Measurements from ENCODE around the gene SLIT3. TPM values are rescaled to one million over a fixed set of nuclear protein-coding genes. Genes with fewer than 3 reads are reported as not detected.

SLIT3 gene
- total RNA-seq, 1 experiment from 2014 or later = 0.10 TPM

DNA sequence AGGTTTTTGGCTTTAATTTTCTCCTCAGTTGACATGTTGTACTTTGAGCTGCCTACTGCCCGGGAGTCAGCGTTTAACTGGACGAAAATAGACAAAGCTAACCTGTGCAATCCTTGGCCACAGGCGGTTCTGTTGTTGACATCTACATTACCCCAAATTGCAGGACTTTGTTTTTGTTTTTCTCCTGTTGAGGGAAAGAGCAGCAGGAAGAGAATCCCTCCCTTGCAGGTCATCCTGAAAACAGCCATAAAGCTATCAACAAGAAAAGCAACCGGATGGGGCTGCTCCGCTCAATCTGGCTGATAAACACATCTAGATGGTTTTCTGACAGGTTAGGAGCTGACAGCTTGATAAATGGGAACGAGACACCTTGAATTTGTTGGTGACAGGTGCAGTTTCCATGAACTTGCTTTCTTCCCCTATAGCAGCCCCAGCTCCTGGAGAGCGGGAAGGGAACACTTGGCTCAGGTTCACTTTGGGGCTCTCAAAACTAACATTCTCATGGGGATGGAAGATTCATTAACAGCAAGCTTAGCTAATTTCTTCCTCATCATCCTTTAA lies 331.5 kb downstream of the SLIT3 start:
- no peak overlapping the region for H3K9ac ChIP-seq (ENCODE audit: low read length)
- RAD21 ChIA-PET (ENCODE audit: low non-redundant PET in 1 of 2, low total read pairs in 2 of 2, uncharacterized antibody in 2 of 2, unreplicated experiment in 2 of 2) = no interaction called here
- H4K20me1 ChIP-seq (ENCODE audit: insufficient read depth) = no peaks in the 10 kb centered on the region
- ATAC-seq (no peak), DNase-seq (ENCODE audit: low read depth, low spot score) (no peak)
- H3K4me2 ChIP-seq (ENCODE audit: low read length) = no peak overlapping the region
- no TSS peak for BruUV-seq (replicated peaks)
- peaks cover 55% of the 10 kb centered on the region for H3K27me3 ChIP-seq (ENCODE audit: insufficient read depth, low read length)
- H3K4me3 ChIP-seq (replicated peaks in 1 of 2; ENCODE audit: low read depth in 1 of 2, low read length in 2 of 2) = no peak overlapping the region
- H2AFZ ChIP-seq (ENCODE audit: low read depth, low read length, poor library complexity, severe bottlenecking) = no peak overlapping the region
- intact Hi-C loops (cut with micrococcal nuclease) = no loop called here
- CTCF ChIA-PET = no interaction called here
- no peak overlapping the region for H3K27ac ChIP-seq (ENCODE audit: low read depth, low read length)
- POLR2A ChIA-PET = no interaction called here
- H3K79me2 ChIP-seq (ENCODE audit: insufficient read depth, low read length) = no peaks in the 10 kb centered on the region
- TF ChIP-seq EZH2phosphoT487 (IDR thresholded peaks at IDR 0.05; ENCODE audit: borderline replicate concordance) (no peak), POLR2A (IDR thresholded peaks at IDR 0.05; ENCODE audit: borderline replicate concordance, extremely low read depth, insufficient read depth, insufficient read length) (no peak), SP1 (IDR thresholded peaks at IDR 0.05; ENCODE audit: low read depth) (no peak), POLR2AphosphoS5 (IDR thresholded peaks at IDR 0.05; ENCODE audit: low read depth, low read length) (no peak), ELF1 (IDR thresholded peaks at IDR 0.05; ENCODE audit: borderline replicate concordance, low read depth) (no peak), TCF7L2 (IDR thresholded peaks at IDR 0.05; ENCODE audit: borderline replicate concordance, extremely low read depth, insufficient read depth, insufficient read length) (no peak), JUND (IDR thresholded peaks at IDR 0.05) (no peak)
- TF ChIP-seq, protein P1, sequence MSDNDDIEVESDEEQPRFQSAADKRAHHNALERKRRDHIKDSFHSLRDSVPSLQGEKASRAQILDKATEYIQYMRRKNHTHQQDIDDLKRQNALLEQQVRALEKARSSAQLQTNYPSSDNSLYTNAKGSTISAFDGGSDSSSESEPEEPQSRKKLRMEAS (IDR thresholded peaks at IDR 0.05) = no peak
- TF ChIP-seq, protein P2, sequence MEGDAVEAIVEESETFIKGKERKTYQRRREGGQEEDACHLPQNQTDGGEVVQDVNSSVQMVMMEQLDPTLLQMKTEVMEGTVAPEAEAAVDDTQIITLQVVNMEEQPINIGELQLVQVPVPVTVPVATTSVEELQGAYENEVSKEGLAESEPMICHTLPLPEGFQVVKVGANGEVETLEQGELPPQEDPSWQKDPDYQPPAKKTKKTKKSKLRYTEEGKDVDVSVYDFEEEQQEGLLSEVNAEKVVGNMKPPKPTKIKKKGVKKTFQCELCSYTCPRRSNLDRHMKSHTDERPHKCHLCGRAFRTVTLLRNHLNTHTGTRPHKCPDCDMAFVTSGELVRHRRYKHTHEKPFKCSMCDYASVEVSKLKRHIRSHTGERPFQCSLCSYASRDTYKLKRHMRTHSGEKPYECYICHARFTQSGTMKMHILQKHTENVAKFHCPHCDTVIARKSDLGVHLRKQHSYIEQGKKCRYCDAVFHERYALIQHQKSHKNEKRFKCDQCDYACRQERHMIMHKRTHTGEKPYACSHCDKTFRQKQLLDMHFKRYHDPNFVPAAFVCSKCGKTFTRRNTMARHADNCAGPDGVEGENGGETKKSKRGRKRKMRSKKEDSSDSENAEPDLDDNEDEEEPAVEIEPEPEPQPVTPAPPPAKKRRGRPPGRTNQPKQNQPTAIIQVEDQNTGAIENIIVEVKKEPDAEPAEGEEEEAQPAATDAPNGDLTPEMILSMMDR (IDR thresholded peaks at IDR 0.05 in 2 of 3, conservative IDR thresholded peaks at IDR 0.05 in 1 of 3; ENCODE audit: borderline replicate concordance in 1 of 3, insufficient read depth in 1 of 3, low read depth in 2 of 3, low read length in 2 of 3) = no peak
- H3K36me3 ChIP-seq (ENCODE audit: control insufficient read depth in 1 of 2, insufficient read depth in 2 of 2, low read length in 2 of 2) = no peaks in the 10 kb centered on the region
- H3K4me1 ChIP-seq (ENCODE audit: control insufficient read depth in 1 of 2, insufficient read depth in 2 of 2, low read length in 2 of 2) = no peaks in the 10 kb centered on the region
- H3K9me3 ChIP-seq (ENCODE audit: control insufficient read depth in 1 of 2, insufficient read depth in 1 of 2, low read depth in 1 of 2, low read length in 2 of 2) = no peaks in the 10 kb centered on the region
- no peaks in the 10 kb centered on the region for H3K9me2 ChIP-seq (ENCODE audit: insufficient read depth)

Measured in HCT116 (cell line).